ENCODE measurements around the gene MBNL2. TPM values are rescaled to one million over a fixed set of nuclear protein-coding genes. Genes with fewer than 3 reads are reported as not detected.

Gene MBNL2
- total and polyA plus RNA-seq, 7 donors = 11.8 to 110 (median 84.7) TPM

DNA sequence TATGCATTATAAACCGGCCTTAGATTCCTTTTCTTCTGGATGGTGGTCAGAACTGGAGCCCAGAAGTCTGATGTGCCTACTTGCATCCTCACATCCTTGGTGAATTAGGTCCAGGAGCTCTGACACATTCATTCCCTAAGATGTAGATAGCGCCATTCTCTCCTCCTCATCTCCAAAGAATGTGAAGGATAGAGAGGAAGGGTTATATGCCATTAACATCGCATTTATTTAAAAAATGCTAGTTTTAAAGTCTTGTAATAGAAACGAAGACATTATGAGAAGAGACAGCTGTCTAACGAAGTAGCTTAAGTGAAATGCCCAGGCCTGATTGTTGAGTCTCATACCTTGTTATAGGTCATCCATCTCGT, 9.7 kb downstream of the MBNL2 start:
- Histone ChIP-seq H3K27me3 (no peaks in the 10 kb centered on the region), H3K27ac (peak overlapping the region in 3 of 4 donors; percentile 38 to 94 (median 93)), H3K4me1 (peaks cover 0 to 95% (median 86%) of the 10 kb centered on the region in 4 donors), H3K9me3 (no peaks in the 10 kb centered on the region), H3K36me3 (no peaks in the 10 kb centered on the region), H3K4me3 (no peak overlapping the region)
- WGBS, 2 donors = 81 to 84% methylated on average over 6 of the region's 6 CpGs
- TF ChIP-seq, protein P1, sequence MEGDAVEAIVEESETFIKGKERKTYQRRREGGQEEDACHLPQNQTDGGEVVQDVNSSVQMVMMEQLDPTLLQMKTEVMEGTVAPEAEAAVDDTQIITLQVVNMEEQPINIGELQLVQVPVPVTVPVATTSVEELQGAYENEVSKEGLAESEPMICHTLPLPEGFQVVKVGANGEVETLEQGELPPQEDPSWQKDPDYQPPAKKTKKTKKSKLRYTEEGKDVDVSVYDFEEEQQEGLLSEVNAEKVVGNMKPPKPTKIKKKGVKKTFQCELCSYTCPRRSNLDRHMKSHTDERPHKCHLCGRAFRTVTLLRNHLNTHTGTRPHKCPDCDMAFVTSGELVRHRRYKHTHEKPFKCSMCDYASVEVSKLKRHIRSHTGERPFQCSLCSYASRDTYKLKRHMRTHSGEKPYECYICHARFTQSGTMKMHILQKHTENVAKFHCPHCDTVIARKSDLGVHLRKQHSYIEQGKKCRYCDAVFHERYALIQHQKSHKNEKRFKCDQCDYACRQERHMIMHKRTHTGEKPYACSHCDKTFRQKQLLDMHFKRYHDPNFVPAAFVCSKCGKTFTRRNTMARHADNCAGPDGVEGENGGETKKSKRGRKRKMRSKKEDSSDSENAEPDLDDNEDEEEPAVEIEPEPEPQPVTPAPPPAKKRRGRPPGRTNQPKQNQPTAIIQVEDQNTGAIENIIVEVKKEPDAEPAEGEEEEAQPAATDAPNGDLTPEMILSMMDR (IDR thresholded peaks at IDR 0.05) = no peak
- TF ChIP-seq EP300 (IDR thresholded peaks at IDR 0.05) = no peak
- no peak for TF ChIP-seq POLR2AphosphoS5 (IDR thresholded peaks at IDR 0.05)
- no peak for TF ChIP-seq POLR2A (IDR thresholded peaks at IDR 0.05)
- no peak for DNase-seq
- intact Hi-C loops (cut with DNase I) = no loop called here

DNA sequence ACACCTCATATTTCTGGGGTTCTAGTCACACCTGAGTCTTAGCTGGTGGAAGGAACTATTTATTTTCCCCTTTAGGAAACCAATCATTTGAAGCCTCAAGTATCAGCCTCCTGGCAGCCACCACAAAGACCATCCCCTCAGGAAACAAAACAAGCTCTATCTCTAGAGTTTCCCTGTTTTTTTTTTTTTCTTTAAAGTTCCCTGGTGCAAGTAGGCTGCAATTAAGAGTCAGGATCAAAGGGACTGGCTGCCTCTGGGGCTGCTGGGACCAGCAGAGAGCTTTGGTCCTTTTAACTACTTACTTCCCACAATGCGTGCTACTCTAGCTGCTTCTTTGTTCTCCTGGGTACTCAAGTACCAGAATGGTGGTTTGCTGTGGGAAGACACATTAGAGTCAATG, 11.4 kb downstream of the MBNL2 start:
- Histone ChIP-seq H3K27ac (peak overlapping the region in 3 of 4 donors; percentile 75 to 85 (median 82)), H3K9me3 (no peaks in the 10 kb centered on the region), H3K36me3 (no peaks in the 10 kb centered on the region), H3K4me3 (no peak overlapping the region), H3K27me3 (no peaks in the 10 kb centered on the region), H3K4me1 (peaks cover 0 to 95% (median 88%) of the 10 kb centered on the region in 4 donors)
- no peak for DNase-seq
- intact Hi-C loops (cut with DNase I) = no loop called here
- no peak for TF ChIP-seq POLR2AphosphoS5 (IDR thresholded peaks at IDR 0.05)
- TF ChIP-seq, protein P1 (IDR thresholded peaks at IDR 0.05) = no peak
- no peak for TF ChIP-seq EP300 (IDR thresholded peaks at IDR 0.05)
- WGBS, 2 donors = 67 to 85% methylated on average over 1 of the region's 1 CpG

- H3K27me3 ChIP-seq = no peaks in the 10 kb centered on the region
- intact Hi-C loops (cut with DNase I) = no loop called here
- H3K4me1 ChIP-seq = peaks cover 0 to 95% (median 93%) of the 10 kb centered on the region in 4 donors
- DNase-seq = no peak
- TF ChIP-seq POLR2A (IDR thresholded peaks at IDR 0.05) = no peak
- no peak for TF ChIP-seq POLR2AphosphoS5 (IDR thresholded peaks at IDR 0.05)
- TF ChIP-seq EP300 (IDR thresholded peaks at IDR 0.05) = no peak
- TF ChIP-seq, protein P1 (IDR thresholded peaks at IDR 0.05) = no peak
- H3K9me3 ChIP-seq = no peaks in the 10 kb centered on the region
- no peaks in the 10 kb centered on the region for H3K36me3 ChIP-seq
- 27 to 77% methylated on average over 5 of the region's 5 CpGs for WGBS, 2 donors
- H3K4me3 ChIP-seq = no peak overlapping the region
- peak overlapping the region in 3 of 4 donors; percentile 75 to 85 (median 82) for H3K27ac ChIP-seq
Measured at GRCh38 chr13:97234236-97234635, 12.1 kb downstream of the MBNL2 start.

- no peak for TF ChIP-seq POLR2A (IDR thresholded peaks at IDR 0.05)
- no peak for TF ChIP-seq EP300 (IDR thresholded peaks at IDR 0.05)
- no peak for TF ChIP-seq POLR2AphosphoS5 (IDR thresholded peaks at IDR 0.05)
- TF ChIP-seq, protein P1 (IDR thresholded peaks at IDR 0.05) = no peak
- Histone ChIP-seq H3K36me3 (no peaks in the 10 kb centered on the region), H3K9me3 (no peaks in the 10 kb centered on the region), H3K27me3 (no peaks in the 10 kb centered on the region), H3K4me3 (no peak overlapping the region), H3K27ac (peak overlapping the region; percentile 69 to 85 (median 78)), H3K4me1 (peaks cover 0 to 95% (median 93%) of the 10 kb centered on the region in 4 donors)
- no peak for DNase-seq
- intact Hi-C loops (cut with DNase I) = no loop called here
- 21 to 74% methylated on average over 13 of the region's 13 CpGs for WGBS, 2 donors
Measured at GRCh38 chr13:97234742-97235141, 12.6 kb downstream of the MBNL2 start.
